SK-N-SH (cell line): Measurements from ENCODE around the gene ID4. TPM values are rescaled to one million over a fixed set of nuclear protein-coding genes. Genes with fewer than 3 reads are reported as not detected.

Experiments
- CTCF ChIA-PET: fragments of 300-600, 350-600 bp; formaldehyde crosslinking; extraction: SDS; loops from one replicate; lab custom pipeline; 2021; lab: Yijun Ruan, JAX
- POLR2A ChIA-PET: fragments of 350-600 bp; sonication (Branson Sonifier 250); formaldehyde crosslinking; extraction: SDS; loops from one replicate; lab custom pipeline; 2020; ENCODE audit warnings: antibody characterized with exemption, inconsistent platforms; lab: Yijun Ruan, JAX
- DNase-seq: peaks from one replicate; pipeline ENCODE4 v3.0.0; 2012
- H2AFZ ChIP-seq: fragments of 200-600 bp; sonication (generic); 2 replicates; pipeline ENCODE4 v1.8.1; 2016; ENCODE audit warnings: antibody characterized with exemption, mild to moderate bottlenecking, low read depth
- H3F3A ChIP-seq: fragments of 200-600 bp; sonication (generic); replicated peaks from 2 replicates; pipeline ENCODE3; 2016; ENCODE audit warnings: antibody characterized with exemption, mild to moderate bottlenecking; ENCODE audit not compliant: insufficient read depth
- H3K27ac ChIP-seq, 2 experiments: fragments of 200-500 bp in 1 of 2; fragments of 200-600 bp in 1 of 2; sonication (Bioruptor generic) in 1 of 2; sonication (generic), shearing (Covaris generic) in 1 of 2; 2 replicates each; pipeline versions ENCODE4 v1.5.1 to v1.6.1; 2014 to 2016; ENCODE audit warnings: low read depth in 2 of 2, inconsistent platforms in 1 of 2, low read length in 1 of 2, mild to moderate bottlenecking in 1 of 2, mixed read lengths in 1 of 2
- H3K27me3 ChIP-seq: fragments of 200-600 bp; sonication (generic), shearing (Covaris generic); 2 replicates; pipeline ENCODE4 v1.6.1; 2016; ENCODE audit warnings: mixed run types; ENCODE audit not compliant: insufficient read depth
- H3K36me3 ChIP-seq, 2 experiments: fragments of 200-500 bp in 1 of 2; fragments of 200-600 bp in 1 of 2; sonication (Bioruptor generic) in 1 of 2; sonication (generic) in 1 of 2; replicated peaks in 1 of 2; 2 replicates each; pipeline versions ENCODE3 to v1.5.1; 2014 to 2016; ENCODE audit warnings: low read length in 1 of 2, mild to moderate bottlenecking in 1 of 2; ENCODE audit not compliant: insufficient read depth in 2 of 2, control insufficient read depth in 1 of 2
- H3K4me1 ChIP-seq, 2 experiments: fragments of 200-500 bp in 1 of 2; fragments of 200-600 bp in 1 of 2; sonication (Bioruptor generic) in 1 of 2; sonication (generic), shearing (Covaris generic) in 1 of 2; 2 replicates each; pipeline versions ENCODE4 v1.5.1 to v1.6.1; 2014 to 2016; ENCODE audit warnings: low read depth in 1 of 2, low read length in 1 of 2, mixed run types in 1 of 2; ENCODE audit not compliant: insufficient read depth in 2 of 2, control insufficient read depth in 1 of 2
- H3K4me2 ChIP-seq: fragments of 200-600 bp; sonication (generic), shearing (Covaris generic); 2 replicates; pipeline ENCODE4 v1.6.1; 2017; ENCODE audit warnings: mixed run types
- H3K4me3 ChIP-seq, 2 experiments: fragments of 200-500 bp in 1 of 2; fragments of 200-600 bp in 1 of 2; sonication (Bioruptor generic) in 1 of 2; sonication (generic), shearing (Covaris generic) in 1 of 2; 2 replicates each; pipeline versions ENCODE4 v1.5.1 to v1.8.1; 2014 to 2016; ENCODE audit warnings: low read depth in 2 of 2, inconsistent platforms in 1 of 2, low read length in 1 of 2, mild to moderate bottlenecking in 1 of 2, mixed read lengths in 1 of 2, moderate library complexity in 1 of 2
- H3K79me2 ChIP-seq: fragments of 200-600 bp; sonication (generic); 2 replicates; pipeline ENCODE4 v1.8.1; 2017; ENCODE audit warnings: mild to moderate bottlenecking; ENCODE audit not compliant: insufficient read depth
- H3K9ac ChIP-seq: fragments of 200-600 bp; sonication (generic); 2 replicates; pipeline ENCODE4 v1.6.1; 2017; ENCODE audit warnings: mixed run types
- H3K9me2 ChIP-seq: fragments of 200-600 bp; sonication (generic); 2 replicates; pipeline ENCODE4 v1.6.1; 2017; ENCODE audit warnings: mixed run types
- H3K9me3 ChIP-seq: fragments of 200-600 bp; sonication (generic); 2 replicates; pipeline ENCODE4 v1.6.1; 2017; ENCODE audit warnings: mixed run types, mild to moderate bottlenecking, moderate library complexity
- H4K20me1 ChIP-seq: fragments of 200-600 bp; sonication (generic); 2 replicates; pipeline ENCODE4 v1.6.1; 2017; ENCODE audit warnings: mild to moderate bottlenecking, mixed run types; ENCODE audit not compliant: insufficient read depth
- EP300 ChIP-seq, 2 experiments: IDR thresholded peaks; 2 replicates each; pipeline versions ENCODE4 v1.4.0 to v1.6.1; 2012; ENCODE audit warnings: borderline replicate concordance in 1 of 2, low read depth in 1 of 2, low read length in 1 of 2
- GATA2 ChIP-seq: sonication (generic); formaldehyde crosslinking; IDR thresholded peaks from 2 replicates; pipeline ENCODE4 v1.5.0; 2020; ENCODE audit warnings: mild to moderate bottlenecking, missing genetic modification reagents
- REST ChIP-seq: IDR thresholded peaks from 2 replicates; pipeline ENCODE4 v1.6.1; 2012; ENCODE audit warnings: mild to moderate bottlenecking, low read depth, low read length, moderate library complexity
- TAF1 ChIP-seq: IDR thresholded peaks from 2 replicates; pipeline ENCODE4 v1.6.1; 2012; ENCODE audit warnings: low read depth, mild to moderate bottlenecking, low read length, moderate library complexity, borderline replicate concordance
- TEAD4 ChIP-seq: IDR thresholded peaks from 2 replicates; pipeline ENCODE4 v1.4.0; 2012; ENCODE audit warnings: mild to moderate bottlenecking, borderline replicate concordance; ENCODE audit not compliant: insufficient read depth
- USF1 ChIP-seq: IDR thresholded peaks from 2 replicates; pipeline ENCODE4 v1.4.0; 2012; ENCODE audit warnings: low read depth, borderline replicate concordance
- YY1 ChIP-seq: IDR thresholded peaks from 2 replicates; pipeline ENCODE4 v1.4.0; 2012; ENCODE audit warnings: low read depth, mild to moderate bottlenecking
- ZBTB33 ChIP-seq: IDR thresholded peaks from 2 replicates; pipeline ENCODE4 v1.4.0; 2012; ENCODE audit warnings: low read depth, borderline replicate concordance
- WGBS: methylation state at CpG from one replicate; pipeline ENCODE4 v1.1.6; 2017; ENCODE audit warnings: low lambda C conversion rate; 5-methylcytosine and 5-hydroxymethylcytosine counted together
- polyA plus RNA-seq, 3 experiments: library from polyadenylated mRNA; depleted of rRNA; stranded (reverse); fragments of >200 nt; gene quantifications; 2 replicates each; pipeline ENCODE4 v1.2.3, GENCODE V29; 2012
- TF ChIP-seq, protein P1 (sequence below): IDR thresholded peaks from 2 replicates; pipeline ENCODE4; 2012

Gene ID4
- polyA plus RNA-seq, 1 of the 3 experiments (the other 2 are of a cell fraction) = 4.9 TPM

DNA sequence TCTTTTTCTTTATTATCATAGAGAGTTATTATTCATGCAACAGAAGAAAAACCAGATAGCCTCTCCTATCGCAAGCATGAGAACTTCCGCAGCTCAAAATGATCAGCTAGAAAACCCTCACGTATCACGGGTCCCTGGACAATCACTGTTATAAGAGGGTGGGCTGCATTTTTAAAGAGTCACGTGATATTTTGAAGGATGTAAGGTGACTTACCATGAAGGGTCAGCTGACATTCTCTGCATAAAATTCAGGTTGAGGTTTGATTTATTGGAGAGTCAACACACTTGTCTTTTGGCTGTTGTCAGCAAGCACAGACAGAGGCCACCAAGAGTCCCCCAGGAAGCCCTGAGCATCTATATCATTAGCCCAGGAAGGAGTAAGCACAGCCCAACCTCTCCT lies 39.5 kb downstream of the ID4 start:
- CTCF ChIA-PET = interaction anchor here (0.6 kb wide), 1 partner anchor 641 kb away, joined by 3 read pairs; no protein-coding TSS in a partner anchor
- H3K9me2 ChIP-seq = no peaks in the 10 kb centered on the region
- H3K27me3 ChIP-seq = no peaks in the 10 kb centered on the region
- no peak overlapping the region for H2AFZ ChIP-seq
- POLR2A ChIA-PET = no interaction called here
- H3K79me2 ChIP-seq = no peaks in the 10 kb centered on the region
- TF ChIP-seq, protein P1, sequence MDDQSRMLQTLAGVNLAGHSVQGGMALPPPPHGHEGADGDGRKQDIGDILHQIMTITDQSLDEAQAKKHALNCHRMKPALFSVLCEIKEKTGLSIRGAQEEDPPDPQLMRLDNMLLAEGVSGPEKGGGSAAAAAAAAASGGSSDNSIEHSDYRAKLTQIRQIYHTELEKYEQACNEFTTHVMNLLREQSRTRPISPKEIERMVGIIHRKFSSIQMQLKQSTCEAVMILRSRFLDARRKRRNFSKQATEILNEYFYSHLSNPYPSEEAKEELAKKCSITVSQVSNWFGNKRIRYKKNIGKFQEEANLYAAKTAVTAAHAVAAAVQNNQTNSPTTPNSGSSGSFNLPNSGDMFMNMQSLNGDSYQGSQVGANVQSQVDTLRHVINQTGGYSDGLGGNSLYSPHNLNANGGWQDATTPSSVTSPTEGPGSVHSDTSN = no peak
- TF ChIP-seq GATA2 (CRISPR knock-in tag) (no peak), ZBTB33 (no peak), TAF1 (no peak), REST (no peak), EP300 (IDR thresholded peaks at IDR 0.05; ENCODE audit: borderline replicate concordance in 1 of 2, low read depth in 1 of 2, low read length in 1 of 2) (no peak), TEAD4 (no peak), USF1 (no peak), YY1 (no peak)
- no peak overlapping the region for H3K4me2 ChIP-seq
- no peaks in the 10 kb centered on the region for H3K4me1 ChIP-seq
- H4K20me1 ChIP-seq = no peaks in the 10 kb centered on the region
- no peaks in the 10 kb centered on the region for H3F3A ChIP-seq
- 24% methylated on average over 5 of the region's 5 CpGs for WGBS
- no peak overlapping the region for H3K4me3 ChIP-seq
- H3K9ac ChIP-seq = no peak overlapping the region
- H3K36me3 ChIP-seq = no peaks in the 10 kb centered on the region
- no peak overlapping the region for H3K27ac ChIP-seq
- no peak for DNase-seq
- H3K9me3 ChIP-seq = no peaks in the 10 kb centered on the region
